GM19467 (cell line): ENCODE measurements around the gene PLEKHA8.
"Not testable (repeated sequence)": the region's sequence is repeated elsewhere in the genome, so short reads cannot be mapped to it uniquely, and the experiment has no call there.

Experiments used
- ATAC-seq: cut with Tn5 transposase; IDR thresholded peaks from one replicate; pipeline ENCODE4 v1.9.1; 2021; ENCODE audit warnings: mild to moderate bottlenecking, moderate library complexity; ENCODE audit not compliant: unreplicated experiment

Gene PLEKHA8

DNA sequence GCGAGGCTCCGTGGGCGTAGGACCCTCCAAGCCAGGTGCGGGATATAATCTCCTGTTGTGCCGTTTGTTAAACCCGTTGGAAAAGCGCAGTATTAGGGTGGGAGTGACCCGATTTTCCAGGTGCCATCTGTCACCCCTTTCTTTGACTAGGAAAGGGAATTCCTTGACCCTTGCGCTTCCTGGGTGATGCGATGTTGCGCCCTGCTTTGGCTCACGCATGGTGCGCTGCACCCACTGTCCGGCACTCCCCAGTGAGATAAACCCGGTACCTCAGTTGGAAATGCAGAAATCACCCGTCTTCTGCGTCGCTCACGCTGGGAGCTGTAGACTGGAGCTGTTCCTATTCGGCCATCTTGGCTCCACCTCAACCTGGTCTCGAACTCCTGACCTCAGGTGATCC, 70.4 kb downstream of the PLEKHA8 start:
- not testable (repeated sequence) for ATAC-seq

DNA sequence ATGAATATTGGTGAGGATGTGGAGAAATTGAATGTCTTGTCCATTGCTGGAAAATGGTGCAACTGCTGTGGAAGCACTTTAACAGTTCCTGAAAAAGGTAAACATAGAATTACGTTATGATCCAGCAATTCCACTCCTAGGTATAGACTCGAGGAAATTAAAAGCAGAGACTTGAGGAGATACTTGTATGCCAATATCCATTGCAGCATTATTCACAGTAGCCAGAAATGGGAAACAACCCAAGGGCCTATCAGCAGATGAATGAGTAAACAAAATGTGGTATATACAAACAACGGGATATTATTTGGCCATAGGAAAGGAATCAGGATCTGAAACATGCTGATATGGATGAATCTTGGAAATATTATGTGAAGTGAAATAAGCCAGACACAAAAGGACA, 74.1 kb downstream of the PLEKHA8 start:
- no peak for ATAC-seq

DNA sequence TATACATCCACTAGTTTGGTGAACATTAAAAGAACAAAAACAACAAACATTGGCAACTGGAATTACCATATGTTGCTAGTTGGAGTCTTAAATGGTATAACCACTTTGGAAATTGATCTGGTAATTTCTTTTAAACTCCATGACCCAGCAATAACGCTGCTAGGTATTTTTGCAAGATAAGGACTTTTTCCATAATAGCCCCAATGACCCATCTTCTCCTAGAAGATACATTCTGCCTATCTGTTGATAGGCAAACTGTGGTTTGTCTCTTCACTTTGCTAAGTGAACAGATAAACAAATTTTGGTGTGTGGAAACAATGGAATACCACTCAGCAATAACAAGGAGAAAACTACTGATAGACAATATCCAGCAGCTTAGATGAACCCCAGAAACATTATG, 75.9 kb downstream of the PLEKHA8 start:
- no peak for ATAC-seq

- ATAC-seq, result no peak
Measured at GRCh38 chr7:30112103-30112713, 84.0 kb downstream of the PLEKHA8 start.

DNA sequence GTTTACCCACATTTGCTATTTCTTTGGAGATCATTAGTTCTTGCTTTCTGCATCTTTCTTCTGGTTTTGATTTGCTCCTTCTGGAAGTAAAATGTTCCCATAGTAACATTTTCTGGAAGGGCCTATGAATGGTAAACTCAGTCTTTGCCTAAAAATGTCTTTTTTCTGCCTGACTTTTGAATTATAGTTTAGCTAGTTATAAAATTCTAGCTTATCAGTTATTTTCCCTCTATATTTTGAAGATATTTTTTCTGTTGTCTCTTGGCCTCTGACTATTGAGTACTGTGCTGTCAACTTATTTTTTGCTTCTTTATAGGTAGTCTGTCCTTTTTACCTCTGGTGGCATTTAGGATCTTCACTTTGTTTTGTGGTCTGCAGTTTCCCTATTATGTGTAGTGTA, 84.9 kb downstream of the PLEKHA8 start:
- ATAC-seq, result no peak

DNA sequence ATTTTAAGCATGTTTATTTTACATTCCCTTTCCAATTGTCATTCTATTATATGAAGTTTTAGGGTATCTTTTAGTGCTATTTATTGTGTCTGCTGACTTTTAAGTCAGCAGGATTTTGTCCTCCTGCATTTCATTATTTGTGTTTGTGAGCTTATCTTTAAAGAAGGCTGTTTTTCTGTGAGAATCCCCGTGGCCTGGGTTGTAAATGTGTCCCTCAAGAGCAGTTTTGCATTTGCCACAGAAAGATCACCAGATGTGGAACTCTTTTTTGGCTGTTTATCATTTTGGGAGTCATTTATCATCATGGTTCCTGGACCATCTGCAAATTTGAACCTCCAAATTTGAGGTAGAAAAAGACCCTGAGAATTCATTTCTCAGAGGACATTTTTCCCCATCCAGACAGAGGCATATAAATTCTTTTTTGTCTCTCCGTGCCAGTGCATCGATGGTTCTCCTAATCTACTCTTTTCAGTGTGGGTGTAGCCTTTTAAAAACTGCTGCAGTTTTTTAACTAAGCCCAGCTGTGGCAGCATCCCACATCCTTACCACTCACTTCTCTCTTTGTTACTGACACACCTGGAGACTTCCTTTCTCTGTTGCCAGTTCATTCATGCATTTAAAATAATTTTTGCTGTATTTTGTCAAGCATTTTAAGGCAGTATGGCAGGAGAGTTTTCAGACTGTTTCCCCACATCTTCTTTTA, 86.5 kb downstream of the PLEKHA8 start:
- no peak for ATAC-seq

DNA sequence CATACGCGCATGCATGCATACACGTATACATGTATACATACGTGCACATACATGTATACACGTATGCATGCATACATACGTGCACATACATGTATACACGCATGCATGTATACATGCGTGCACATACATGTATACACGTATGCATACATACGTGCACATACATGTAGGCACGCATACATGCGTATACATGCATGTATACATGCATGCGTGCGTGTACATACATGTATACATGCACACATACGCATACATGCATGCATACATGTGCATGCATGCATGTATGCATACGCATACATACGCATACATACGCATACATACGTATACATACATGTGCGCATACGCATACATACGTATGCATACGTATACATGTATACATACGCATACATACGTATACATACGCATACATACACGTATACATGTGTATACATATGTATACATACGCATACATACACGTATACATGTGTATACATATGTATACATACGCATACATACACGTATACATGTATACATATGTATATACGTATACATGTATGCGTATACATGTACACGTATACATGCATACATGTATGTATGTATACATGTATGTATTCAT, 87.6 kb downstream of the PLEKHA8 start:
- no peak for ATAC-seq

- ATAC-seq, result no peak
Measured at GRCh38 chr7:30116771-30117170, 88.6 kb downstream of the PLEKHA8 start.

GRCh38 chr7:30117896-30118295, 89.7 kb downstream of the PLEKHA8 start:
- no peak for ATAC-seq

GRCh38 chr7:30119890-30120577, 91.8 kb downstream of the PLEKHA8 start:
- ATAC-seq, result no peak

DNA sequence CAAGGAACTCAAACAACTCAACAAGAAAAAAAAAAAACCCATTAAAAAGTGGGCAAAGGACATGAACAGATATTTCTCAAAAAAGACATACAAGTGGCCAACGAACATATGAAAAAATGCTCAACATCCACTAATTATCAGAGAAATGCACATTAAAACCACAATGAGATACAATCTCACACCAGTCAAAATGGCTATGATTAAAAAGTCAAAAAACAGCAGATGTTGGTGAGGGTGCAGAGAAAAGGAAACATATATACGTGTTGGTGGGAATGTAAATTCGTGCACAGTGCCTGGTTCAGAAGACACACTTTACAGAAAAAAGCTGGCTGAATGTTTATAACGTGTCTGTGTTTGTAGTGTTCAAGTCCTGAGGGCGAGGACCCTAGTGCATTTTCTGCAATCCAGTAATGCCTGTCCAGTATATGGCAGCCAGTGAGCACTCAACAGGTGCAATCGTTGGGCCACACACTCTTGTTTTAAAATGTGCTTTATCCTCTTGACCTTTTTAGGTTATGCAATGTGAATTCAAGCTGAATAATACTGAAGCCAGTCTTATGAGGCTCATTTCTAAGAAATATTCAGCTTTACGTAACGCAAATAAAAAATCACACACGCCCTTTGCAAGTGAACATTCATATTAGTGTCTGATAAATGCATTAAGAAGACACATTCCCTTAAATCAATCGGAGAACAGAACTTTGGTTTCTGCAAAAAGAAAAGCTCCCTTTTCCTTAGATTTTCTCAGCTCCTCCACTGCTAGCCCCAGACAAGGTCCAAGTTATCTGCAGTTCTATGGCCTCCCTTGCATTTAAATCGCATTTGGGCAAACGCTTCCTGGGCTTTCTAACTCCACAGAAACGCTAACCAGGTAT, 105.8 kb downstream of the PLEKHA8 start:
- ATAC-seq, result no peak

- peak; percentile 85 for ATAC-seq
Measured at GRCh38 chr7:30134611-30135300, 106.5 kb downstream of the PLEKHA8 start, which contains the start of gene MTURN. Gene MTURN, plus strand, starts transcription at chr7:30134986. Its CDS starts 151 bp downstream, at chr7:30135137.

GRCh38 chr7:30135301-30136116, 107.3 kb downstream of the PLEKHA8 start:
- ATAC-seq, result peak; percentile 29

GRCh38 chr7:30136117-30136731, 108.0 kb downstream of the PLEKHA8 start:
- no peak for ATAC-seq

- no peak for ATAC-seq
Measured at GRCh38 chr7:30136743-30137485, 108.7 kb downstream of the PLEKHA8 start.

DNA sequence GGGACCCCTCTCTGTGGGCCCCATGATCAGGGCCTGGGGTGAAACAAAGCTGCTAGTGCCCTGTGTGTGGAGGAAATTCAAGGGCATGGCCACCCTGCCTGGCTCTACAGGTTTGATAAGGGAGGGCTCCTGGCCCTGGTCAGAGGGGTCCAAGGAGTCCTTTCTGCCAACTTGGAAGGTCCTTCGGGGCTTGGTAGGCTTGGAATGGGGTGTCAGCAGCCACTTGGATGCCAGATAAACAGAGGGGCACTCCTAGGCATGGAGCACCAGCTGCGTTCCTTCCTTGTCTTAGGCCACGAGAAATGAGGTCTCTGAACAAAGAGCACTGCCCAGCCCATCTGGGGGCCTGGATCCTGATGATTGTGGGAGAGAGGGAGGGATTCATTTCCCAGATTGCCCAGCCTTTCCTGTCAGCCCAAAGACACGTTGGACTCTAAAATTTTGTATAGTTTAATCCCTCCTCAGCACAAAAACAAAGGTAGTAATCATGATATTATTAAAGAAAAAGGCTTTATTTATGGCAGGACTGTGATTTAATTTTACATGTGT, 111.7 kb downstream of the PLEKHA8 start:
- no peak for ATAC-seq

DNA sequence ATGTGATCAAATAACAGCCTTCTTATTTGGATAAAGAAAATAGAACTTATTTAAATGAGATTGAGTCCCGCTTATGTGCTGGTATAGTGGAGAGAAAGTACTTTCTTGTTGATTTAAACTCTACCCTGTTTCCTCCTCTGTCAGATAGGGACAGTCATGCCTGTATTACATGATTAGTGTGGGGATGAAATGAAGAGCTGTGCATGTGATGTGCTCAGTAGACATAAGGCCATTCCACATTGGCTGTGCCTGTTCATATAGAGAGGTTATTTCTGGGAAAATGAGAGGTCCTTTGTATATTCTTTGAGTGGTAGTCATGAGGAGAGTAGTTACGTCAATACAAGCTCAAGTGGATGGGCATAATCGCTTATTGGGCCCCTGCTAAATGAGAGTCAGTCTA, 112.2 kb downstream of the PLEKHA8 start:
- no peak for ATAC-seq

- no peak for ATAC-seq
Measured at GRCh38 chr7:30142710-30143109, 114.5 kb downstream of the PLEKHA8 start.
